IMR-90 (cell line): ENCODE results near the gene RNF19B.

ENCODE experiments used
- CEBPB ChIP-seq: IDR thresholded peaks from 2 replicates; pipeline ENCODE4 v1.6.1; 2012; ENCODE audit warnings: low read depth, low read length, improper control_type of control experiment
- FOS ChIP-seq: fragments of 150-350 bp; IDR thresholded peaks from 2 replicates; pipeline ENCODE4 v1.6.1; 2016; ENCODE audit warnings: low read depth, low read length
- MAZ ChIP-seq: IDR thresholded peaks from 2 replicates; pipeline ENCODE4 v1.6.1; 2012; ENCODE audit warnings: low read depth, mild to moderate bottlenecking, low read length, improper control_type of control experiment, moderate library complexity, borderline replicate concordance
- MXI1 ChIP-seq: IDR thresholded peaks from 2 replicates; pipeline ENCODE4 v1.6.1; 2012; ENCODE audit warnings: low read depth, mild to moderate bottlenecking, low read length, moderate library complexity, borderline replicate concordance
- NFE2L2 ChIP-seq: fragments of 150-350 bp; IDR thresholded peaks from 2 replicates; pipeline ENCODE4 v1.6.1; 2016; ENCODE audit warnings: low read depth, mild to moderate bottlenecking, low read length
- POLR2A ChIP-seq: IDR thresholded peaks from 2 replicates; pipeline ENCODE4 v1.6.1; 2012; ENCODE audit warnings: mild to moderate bottlenecking, low read depth, low read length
- RAD21 ChIP-seq: IDR thresholded peaks from 2 replicates; pipeline ENCODE4 v1.6.1; 2012; ENCODE audit warnings: low read length, improper control_type of control experiment
- RCOR1 ChIP-seq: IDR thresholded peaks from 2 replicates; pipeline ENCODE4 v1.6.1; 2012; ENCODE audit warnings: mild to moderate bottlenecking, low read length, improper control_type of control experiment; ENCODE audit not compliant: insufficient replicate concordance
- SMC3 ChIP-seq: fragments of 150-350 bp; IDR thresholded peaks from 2 replicates; pipeline ENCODE4 v1.6.1; 2016; ENCODE audit warnings: low read depth, mild to moderate bottlenecking, antibody characterized with exemption, low read length, moderate library complexity
- TF ChIP-seq, protein P1 (sequence below): conservative IDR thresholded peaks from 2 replicates; pipeline ENCODE4 v1.5.1; 2012; ENCODE audit warnings: mild to moderate bottlenecking, low read depth, low read length, improper control_type of control experiment
- TF ChIP-seq, protein P2 (sequence below): fragments of 150-350 bp; IDR thresholded peaks from 2 replicates; pipeline ENCODE4 v1.6.1; 2016; ENCODE audit warnings: low read depth, mild to moderate bottlenecking, low read length, moderate library complexity, borderline replicate concordance
- TF ChIP-seq, protein P3 (sequence below): fragments of 150-350 bp; IDR thresholded peaks from 2 replicates; pipeline ENCODE4 v1.6.1; 2017; ENCODE audit warnings: mild to moderate bottlenecking, antibody characterized with exemption, low read length, low read depth

DNA sequence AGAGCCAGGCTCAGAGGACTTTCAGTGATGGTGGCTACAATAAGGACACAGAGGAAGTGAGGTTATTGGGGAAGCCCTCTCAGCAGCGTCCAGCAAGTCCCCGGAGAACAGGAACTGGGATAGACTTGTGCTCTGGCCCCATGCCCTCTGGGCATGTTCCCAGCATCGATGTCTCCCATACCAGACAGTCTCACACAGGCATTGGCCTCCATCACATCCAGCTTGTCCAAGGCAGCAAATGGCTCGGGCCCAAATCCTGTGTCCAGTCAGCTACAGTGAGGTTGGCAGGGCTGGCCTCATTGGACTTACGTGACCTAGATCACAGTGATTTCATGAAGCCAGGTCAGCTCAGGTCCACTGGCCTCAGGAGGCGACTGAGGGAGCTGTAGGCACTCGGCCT, 43.8 kb downstream of the RNF19B start:
- TF ChIP-seq, protein P1, sequence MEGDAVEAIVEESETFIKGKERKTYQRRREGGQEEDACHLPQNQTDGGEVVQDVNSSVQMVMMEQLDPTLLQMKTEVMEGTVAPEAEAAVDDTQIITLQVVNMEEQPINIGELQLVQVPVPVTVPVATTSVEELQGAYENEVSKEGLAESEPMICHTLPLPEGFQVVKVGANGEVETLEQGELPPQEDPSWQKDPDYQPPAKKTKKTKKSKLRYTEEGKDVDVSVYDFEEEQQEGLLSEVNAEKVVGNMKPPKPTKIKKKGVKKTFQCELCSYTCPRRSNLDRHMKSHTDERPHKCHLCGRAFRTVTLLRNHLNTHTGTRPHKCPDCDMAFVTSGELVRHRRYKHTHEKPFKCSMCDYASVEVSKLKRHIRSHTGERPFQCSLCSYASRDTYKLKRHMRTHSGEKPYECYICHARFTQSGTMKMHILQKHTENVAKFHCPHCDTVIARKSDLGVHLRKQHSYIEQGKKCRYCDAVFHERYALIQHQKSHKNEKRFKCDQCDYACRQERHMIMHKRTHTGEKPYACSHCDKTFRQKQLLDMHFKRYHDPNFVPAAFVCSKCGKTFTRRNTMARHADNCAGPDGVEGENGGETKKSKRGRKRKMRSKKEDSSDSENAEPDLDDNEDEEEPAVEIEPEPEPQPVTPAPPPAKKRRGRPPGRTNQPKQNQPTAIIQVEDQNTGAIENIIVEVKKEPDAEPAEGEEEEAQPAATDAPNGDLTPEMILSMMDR: no peak
- no peak for TF ChIP-seq MXI1
- TF ChIP-seq, protein P2, sequence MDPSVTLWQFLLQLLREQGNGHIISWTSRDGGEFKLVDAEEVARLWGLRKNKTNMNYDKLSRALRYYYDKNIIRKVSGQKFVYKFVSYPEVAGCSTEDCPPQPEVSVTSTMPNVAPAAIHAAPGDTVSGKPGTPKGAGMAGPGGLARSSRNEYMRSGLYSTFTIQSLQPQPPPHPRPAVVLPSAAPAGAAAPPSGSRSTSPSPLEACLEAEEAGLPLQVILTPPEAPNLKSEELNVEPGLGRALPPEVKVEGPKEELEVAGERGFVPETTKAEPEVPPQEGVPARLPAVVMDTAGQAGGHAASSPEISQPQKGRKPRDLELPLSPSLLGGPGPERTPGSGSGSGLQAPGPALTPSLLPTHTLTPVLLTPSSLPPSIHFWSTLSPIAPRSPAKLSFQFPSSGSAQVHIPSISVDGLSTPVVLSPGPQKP: no peak
- TF ChIP-seq, protein P3, sequence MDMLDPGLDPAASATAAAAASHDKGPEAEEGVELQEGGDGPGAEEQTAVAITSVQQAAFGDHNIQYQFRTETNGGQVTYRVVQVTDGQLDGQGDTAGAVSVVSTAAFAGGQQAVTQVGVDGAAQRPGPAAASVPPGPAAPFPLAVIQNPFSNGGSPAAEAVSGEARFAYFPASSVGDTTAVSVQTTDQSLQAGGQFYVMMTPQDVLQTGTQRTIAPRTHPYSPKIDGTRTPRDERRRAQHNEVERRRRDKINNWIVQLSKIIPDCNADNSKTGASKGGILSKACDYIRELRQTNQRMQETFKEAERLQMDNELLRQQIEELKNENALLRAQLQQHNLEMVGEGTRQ: no peak
- TF ChIP-seq SMC3: no peak
- TF ChIP-seq CEBPB: no peak
- no peak for TF ChIP-seq RAD21
- no peak for TF ChIP-seq NFE2L2
- no peak for TF ChIP-seq POLR2A
- no peak for TF ChIP-seq FOS
- no peak for TF ChIP-seq MAZ
- no peak for TF ChIP-seq RCOR1
